Parathyroid adenoma (tissue), 2 donors: ENCODE measurements around the gene ADAP2.
"Not testable (repeated sequence)": the region's sequence is repeated elsewhere in the genome, so short reads cannot be mapped to it uniquely, and the experiment has no call there.

ENCODE experiments used
- H2AFZ ChIP-seq: fragments of 300-600 bp; sonication (generic); one replicate; pipeline ENCODE4 v1.7.0; 2017; ENCODE audit warnings: antibody characterized with exemption, mild to moderate bottlenecking
- H3K27ac ChIP-seq: fragments of 300-600 bp; sonication (generic); one replicate; pipeline ENCODE4 v1.7.0; 2017
- H3K27me3 ChIP-seq: fragments of 300-600 bp; sonication (generic); one replicate; pipeline ENCODE4 v1.7.0; 2017; ENCODE audit warnings: low read length; ENCODE audit not compliant: control insufficient read depth, insufficient read depth
- H3K36me3 ChIP-seq: fragments of 300-600 bp; sonication (generic); one replicate; pipeline ENCODE4 v1.7.0; 2017; ENCODE audit warnings: low read length; ENCODE audit not compliant: control insufficient read depth, insufficient read depth
- H3K4me1 ChIP-seq: fragments of 300-600 bp; sonication (generic); one replicate; pipeline ENCODE4 v1.7.0; 2017; ENCODE audit warnings: control low read depth
- H3K4me2 ChIP-seq: fragments of 300-600 bp; sonication (generic); one replicate; pipeline ENCODE4 v1.7.0; 2017; ENCODE audit warnings: low read length
- H3K4me3 ChIP-seq: fragments of 300-600 bp; sonication (generic); one replicate; pipeline ENCODE4 v1.7.0; 2017; ENCODE audit warnings: low read depth, low read length
- H3K79me2 ChIP-seq: fragments of 300-600 bp; sonication (generic); one replicate; pipeline ENCODE4 v1.7.0; 2017; ENCODE audit warnings: control low read depth
- H3K9ac ChIP-seq: fragments of 300-600 bp; sonication (generic); one replicate; pipeline ENCODE4 v1.7.0; 2017; ENCODE audit warnings: mild to moderate bottlenecking
- H3K9me3 ChIP-seq: fragments of 300-600 bp; sonication (generic); one replicate; pipeline ENCODE4 v1.7.0; 2017; ENCODE audit warnings: low read length; ENCODE audit not compliant: control insufficient read depth
- CTCF ChIP-seq: fragments of 300-600 bp; sonication (generic); IDR thresholded peaks from one replicate; pipeline ENCODE4 v1.7.0; 2017; ENCODE audit warnings: antibody characterized with exemption, mild to moderate bottlenecking
- donor health status: primary hyperparathyroidism.

ADAP2 gene

DNA sequence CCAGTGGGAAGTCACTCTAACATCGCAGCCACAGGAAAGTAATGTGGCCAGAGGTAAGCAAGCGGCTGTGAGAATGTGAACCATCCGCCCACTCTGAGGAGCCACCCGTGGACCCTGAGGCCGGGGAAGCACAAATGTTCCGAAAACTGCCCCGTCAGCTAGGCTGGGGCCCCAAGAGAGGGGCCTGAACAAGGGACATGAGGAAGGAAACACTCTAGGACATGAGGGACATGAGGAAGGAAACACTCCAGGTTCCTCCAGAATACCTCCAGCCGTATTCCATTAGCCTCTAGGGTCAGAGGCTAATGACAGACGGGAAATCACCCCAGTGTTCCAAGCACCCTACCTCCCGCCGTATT, 16.0 kb upstream of the ADAP2 start:
- Histone ChIP-seq H3K4me3 (peak overlapping the region; percentile 74), H3K36me3 (no peaks in the 10 kb centered on the region), H3K79me2 (peaks cover 12% of the 10 kb centered on the region), H3K27me3 (no peaks in the 10 kb centered on the region), H3K4me1 (no peaks in the 10 kb centered on the region), H3K9ac (peak overlapping the region; percentile 95), H3K4me2 (peak overlapping the region; percentile 83), H3K27ac (peak overlapping the region; percentile 90), H2AFZ (peak overlapping the region; percentile 99), H3K9me3 (no peaks in the 10 kb centered on the region)
- no peak for TF ChIP-seq CTCF

- H3K4me2 ChIP-seq = peak within 1 kb of the TSS; percentile 83
- peak within 1 kb of the TSS; percentile 90 for H3K27ac ChIP-seq
- no peaks in the 10 kb centered on the region for H3K36me3 ChIP-seq
- peak within 1 kb of the TSS; percentile 74 for H3K4me3 ChIP-seq
- peak within 1 kb of the TSS; percentile 95 for H3K9ac ChIP-seq
- peak within 1 kb of the TSS; percentile 99 for H2AFZ ChIP-seq
- H3K4me1 ChIP-seq = no peaks in the 10 kb centered on the region
- peaks cover 10% of the 10 kb centered on the region for H3K79me2 ChIP-seq
- no peak for TF ChIP-seq CTCF
- H3K27me3 ChIP-seq = no peaks in the 10 kb centered on the region
- no peaks in the 10 kb centered on the region for H3K9me3 ChIP-seq
Observed at GRCh38 chr17:30906101-30906911, 15.4 kb upstream of the ADAP2 start, which contains the start of gene TEFM. Gene TEFM (minus strand): TSS chr17:30906238. CDS start chr17:30906198, 40 bp downstream.

DNA sequence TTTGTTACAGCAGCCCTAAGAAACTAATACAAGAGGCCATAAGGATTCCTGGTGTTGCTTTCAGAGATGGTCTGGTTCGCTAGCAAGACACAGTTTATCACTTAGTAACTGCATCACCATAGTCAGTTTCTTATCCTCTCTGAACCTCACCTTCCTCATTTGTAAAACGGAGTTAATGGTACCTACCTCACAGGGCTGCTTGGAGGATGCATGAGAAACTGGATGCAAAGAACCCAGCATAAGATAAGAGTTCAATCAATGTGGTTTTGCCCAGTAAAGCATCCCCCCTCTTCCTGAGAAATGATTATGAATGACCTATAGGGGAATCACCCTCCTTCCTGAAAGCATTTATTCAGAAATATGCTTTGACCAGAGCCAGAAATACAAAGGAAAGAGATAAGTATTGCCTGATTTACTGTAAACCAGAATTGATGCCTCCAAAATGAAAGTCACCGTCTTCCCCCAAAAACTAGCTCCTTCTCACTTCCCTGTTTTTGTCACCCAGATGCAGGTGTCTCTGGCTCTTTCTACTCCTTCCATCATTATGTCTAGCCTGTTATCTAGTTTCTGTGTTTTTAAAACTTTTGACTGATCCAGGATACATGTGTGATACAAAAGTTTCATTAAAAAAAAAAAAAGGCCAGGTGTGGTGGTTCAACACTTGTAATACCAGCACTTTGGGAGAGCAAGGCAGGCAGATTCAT, 12.9 kb upstream of the ADAP2 start:
- Histone ChIP-seq H3K4me1 (no peaks in the 10 kb centered on the region), H3K79me2 (peaks cover 5% of the 10 kb centered on the region), H3K36me3 (no peaks in the 10 kb centered on the region), H3K27ac (no peak overlapping the region), H3K9ac (no peak overlapping the region), H3K27me3 (no peaks in the 10 kb centered on the region), H3K4me2 (no peak overlapping the region), H2AFZ (no peak overlapping the region), H3K9me3 (no peaks in the 10 kb centered on the region), H3K4me3 (no peak overlapping the region)
- TF ChIP-seq CTCF = no peak

DNA sequence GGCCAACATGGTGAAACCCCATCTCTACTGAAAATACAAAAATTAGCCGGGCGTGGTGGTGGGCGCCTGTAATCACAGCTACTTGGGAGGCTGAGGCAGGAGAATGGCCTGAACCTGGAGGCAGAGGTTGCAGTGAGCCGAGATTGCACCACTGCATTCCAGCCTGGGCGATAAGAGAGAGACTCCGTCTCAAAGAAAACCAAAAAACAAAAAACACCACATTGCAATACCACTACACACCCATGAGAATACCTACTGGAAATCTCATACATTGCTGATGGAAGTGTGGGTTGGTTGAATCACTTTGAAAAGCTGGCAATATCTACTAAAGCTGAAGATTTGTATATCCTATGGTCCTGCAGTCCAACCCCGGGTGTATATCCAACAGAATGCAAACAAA, 11.6 kb upstream of the ADAP2 start:
- not testable (repeated sequence) for H3K9ac ChIP-seq, H3K79me2 ChIP-seq, H3K27me3 ChIP-seq, H3K4me1 ChIP-seq, H3K9me3 ChIP-seq, H3K4me2 ChIP-seq, H3K36me3 ChIP-seq, H3K27ac ChIP-seq, H2AFZ ChIP-seq, H3K4me3 ChIP-seq

DNA sequence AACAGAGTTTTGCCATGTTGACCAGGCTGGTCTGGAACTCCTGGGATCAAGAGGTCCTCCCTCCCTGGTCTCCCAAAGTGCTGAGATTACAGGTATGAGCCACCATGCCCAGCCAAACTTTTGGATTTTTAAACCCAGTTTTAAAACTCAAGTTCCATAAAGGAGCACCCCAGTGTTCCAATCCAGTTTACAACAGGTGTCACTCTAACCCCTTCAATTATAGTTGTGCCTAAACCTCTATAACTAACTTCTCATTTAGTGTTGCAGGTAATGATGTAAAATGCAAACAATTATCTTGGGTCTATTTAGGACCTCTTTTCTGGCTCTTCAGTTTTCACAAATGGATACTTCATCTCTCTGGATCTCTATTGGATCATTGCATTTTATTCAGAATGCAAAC, 7.8 kb upstream of the ADAP2 start:
- no peak overlapping the region for H3K9ac ChIP-seq
- TF ChIP-seq CTCF = no peak
- H3K27ac ChIP-seq = no peak overlapping the region
- no peaks in the 10 kb centered on the region for H3K4me1 ChIP-seq
- H3K27me3 ChIP-seq = no peaks in the 10 kb centered on the region
- H3K9me3 ChIP-seq = no peaks in the 10 kb centered on the region
- H3K36me3 ChIP-seq = no peaks in the 10 kb centered on the region
- H2AFZ ChIP-seq = no peak overlapping the region
- H3K4me2 ChIP-seq = no peak overlapping the region
- no peaks in the 10 kb centered on the region for H3K79me2 ChIP-seq
- no peak overlapping the region for H3K4me3 ChIP-seq
